SK-N-SH (cell line): ENCODE measurements around the gene GNAT1. TPM values are rescaled to one million over a fixed set of nuclear protein-coding genes. Genes with fewer than 3 reads are reported as not detected.

Source experiments
- CTCF ChIA-PET: fragments of 300-600, 350-600 bp; formaldehyde crosslinking; extraction: SDS; loops from one replicate; lab custom pipeline; 2021; lab: Yijun Ruan, JAX
- POLR2A ChIA-PET: fragments of 350-600 bp; sonication (Branson Sonifier 250); formaldehyde crosslinking; extraction: SDS; loops from one replicate; lab custom pipeline; 2020; ENCODE audit warnings: antibody characterized with exemption, inconsistent platforms; lab: Yijun Ruan, JAX
- DNase-seq: peaks from one replicate; pipeline ENCODE4 v3.0.0; 2012
- H2AFZ ChIP-seq: fragments of 200-600 bp; sonication (generic); 2 replicates; pipeline ENCODE4 v1.8.1; 2016; ENCODE audit warnings: antibody characterized with exemption, mild to moderate bottlenecking, low read depth
- H3F3A ChIP-seq: fragments of 200-600 bp; sonication (generic); replicated peaks from 2 replicates; pipeline ENCODE3; 2016; ENCODE audit warnings: antibody characterized with exemption, mild to moderate bottlenecking; ENCODE audit not compliant: insufficient read depth
- H3K27ac ChIP-seq, 2 experiments: fragments of 200-500 bp in 1 of 2; fragments of 200-600 bp in 1 of 2; sonication (Bioruptor generic) in 1 of 2; sonication (generic), shearing (Covaris generic) in 1 of 2; 2 replicates each; pipeline versions ENCODE4 v1.5.1 to v1.6.1; 2014 to 2016; ENCODE audit warnings: low read depth in 2 of 2, inconsistent platforms in 1 of 2, low read length in 1 of 2, mild to moderate bottlenecking in 1 of 2, mixed read lengths in 1 of 2
- H3K27me3 ChIP-seq: fragments of 200-600 bp; sonication (generic), shearing (Covaris generic); 2 replicates; pipeline ENCODE4 v1.6.1; 2016; ENCODE audit warnings: mixed run types; ENCODE audit not compliant: insufficient read depth
- H3K36me3 ChIP-seq, 2 experiments: fragments of 200-500 bp in 1 of 2; fragments of 200-600 bp in 1 of 2; sonication (Bioruptor generic) in 1 of 2; sonication (generic) in 1 of 2; replicated peaks in 1 of 2; 2 replicates each; pipeline versions ENCODE3 to v1.5.1; 2014 to 2016; ENCODE audit warnings: low read length in 1 of 2, mild to moderate bottlenecking in 1 of 2; ENCODE audit not compliant: insufficient read depth in 2 of 2, control insufficient read depth in 1 of 2
- H3K4me1 ChIP-seq, 2 experiments: fragments of 200-500 bp in 1 of 2; fragments of 200-600 bp in 1 of 2; sonication (Bioruptor generic) in 1 of 2; sonication (generic), shearing (Covaris generic) in 1 of 2; 2 replicates each; pipeline versions ENCODE4 v1.5.1 to v1.6.1; 2014 to 2016; ENCODE audit warnings: low read depth in 1 of 2, low read length in 1 of 2, mixed run types in 1 of 2; ENCODE audit not compliant: insufficient read depth in 2 of 2, control insufficient read depth in 1 of 2
- H3K4me2 ChIP-seq: fragments of 200-600 bp; sonication (generic), shearing (Covaris generic); 2 replicates; pipeline ENCODE4 v1.6.1; 2017; ENCODE audit warnings: mixed run types
- H3K4me3 ChIP-seq, 2 experiments: fragments of 200-500 bp in 1 of 2; fragments of 200-600 bp in 1 of 2; sonication (Bioruptor generic) in 1 of 2; sonication (generic), shearing (Covaris generic) in 1 of 2; 2 replicates each; pipeline versions ENCODE4 v1.5.1 to v1.8.1; 2014 to 2016; ENCODE audit warnings: low read depth in 2 of 2, inconsistent platforms in 1 of 2, low read length in 1 of 2, mild to moderate bottlenecking in 1 of 2, mixed read lengths in 1 of 2, moderate library complexity in 1 of 2
- H3K79me2 ChIP-seq: fragments of 200-600 bp; sonication (generic); 2 replicates; pipeline ENCODE4 v1.8.1; 2017; ENCODE audit warnings: mild to moderate bottlenecking; ENCODE audit not compliant: insufficient read depth
- H3K9ac ChIP-seq: fragments of 200-600 bp; sonication (generic); 2 replicates; pipeline ENCODE4 v1.6.1; 2017; ENCODE audit warnings: mixed run types
- H3K9me2 ChIP-seq: fragments of 200-600 bp; sonication (generic); 2 replicates; pipeline ENCODE4 v1.6.1; 2017; ENCODE audit warnings: mixed run types
- H3K9me3 ChIP-seq: fragments of 200-600 bp; sonication (generic); 2 replicates; pipeline ENCODE4 v1.6.1; 2017; ENCODE audit warnings: mixed run types, mild to moderate bottlenecking, moderate library complexity
- H4K20me1 ChIP-seq: fragments of 200-600 bp; sonication (generic); 2 replicates; pipeline ENCODE4 v1.6.1; 2017; ENCODE audit warnings: mild to moderate bottlenecking, mixed run types; ENCODE audit not compliant: insufficient read depth
- CTCF ChIP-seq: fragments of 200-600 bp; sonication (generic); IDR thresholded peaks from 2 replicates; pipeline ENCODE4 v1.6.1; 2017; ENCODE audit warnings: antibody characterized with exemption, mild to moderate bottlenecking, moderate library complexity
- EP300 ChIP-seq, 2 experiments: IDR thresholded peaks; 2 replicates each; pipeline versions ENCODE4 v1.4.0 to v1.6.1; 2012; ENCODE audit warnings: borderline replicate concordance in 1 of 2, low read depth in 1 of 2, low read length in 1 of 2
- EZH2phosphoT487 ChIP-seq: fragments of 200-600 bp; sonication (generic); IDR thresholded peaks from 2 replicates; pipeline ENCODE4 v1.6.1; 2017; ENCODE audit warnings: low read depth, mixed run types, mild to moderate bottlenecking, antibody characterized with exemption, moderate library complexity, borderline replicate concordance
- FOXM1 ChIP-seq: IDR thresholded peaks from 2 replicates; pipeline ENCODE4 v1.4.0; 2012; ENCODE audit warnings: low read depth, mild to moderate bottlenecking
- GABPA ChIP-seq: IDR thresholded peaks from 2 replicates; pipeline ENCODE4 v1.4.0; 2012; ENCODE audit warnings: low read depth, mild to moderate bottlenecking
- MEF2A ChIP-seq: IDR thresholded peaks from 2 replicates; pipeline ENCODE4 v1.4.0; 2012; ENCODE audit warnings: low read depth, borderline replicate concordance
- PBX3 ChIP-seq: IDR thresholded peaks from 2 replicates; pipeline ENCODE4; 2012
- POLR2AphosphoS5 ChIP-seq: IDR thresholded peaks from 2 replicates; pipeline ENCODE4 v1.6.1; 2012; ENCODE audit warnings: low read depth, low read length
- RXRA ChIP-seq: IDR thresholded peaks from 2 replicates; pipeline ENCODE4 v1.4.0; 2012; ENCODE audit warnings: low read depth, mild to moderate bottlenecking, borderline replicate concordance
- SIN3A ChIP-seq: IDR thresholded peaks from 2 replicates; pipeline ENCODE4 v1.6.1; 2012; ENCODE audit warnings: low read depth, mild to moderate bottlenecking, low read length, moderate library complexity, borderline replicate concordance
- SMC3 ChIP-seq: IDR thresholded peaks from 2 replicates; pipeline ENCODE4 v1.6.1; 2012; ENCODE audit warnings: low read depth, low read length, improper control_type of control experiment
- TAF1 ChIP-seq: IDR thresholded peaks from 2 replicates; pipeline ENCODE4 v1.6.1; 2012; ENCODE audit warnings: low read depth, mild to moderate bottlenecking, low read length, moderate library complexity, borderline replicate concordance
- USF1 ChIP-seq: IDR thresholded peaks from 2 replicates; pipeline ENCODE4 v1.4.0; 2012; ENCODE audit warnings: low read depth, borderline replicate concordance
- YY1 ChIP-seq: IDR thresholded peaks from 2 replicates; pipeline ENCODE4 v1.4.0; 2012; ENCODE audit warnings: low read depth, mild to moderate bottlenecking
- WGBS: methylation state at CpG from one replicate; pipeline ENCODE4 v1.1.6; 2017; ENCODE audit warnings: low lambda C conversion rate; 5-methylcytosine and 5-hydroxymethylcytosine counted together
- polyA plus RNA-seq, 3 experiments: library from polyadenylated mRNA; depleted of rRNA; stranded (reverse); fragments of >200 nt; gene quantifications; 2 replicates each; pipeline ENCODE4 v1.2.3, GENCODE V29; 2012
- TF ChIP-seq, protein P1 (sequence below): fragments of 150-350 bp; IDR thresholded peaks from 2 replicates; pipeline ENCODE4 v1.6.1; 2017; ENCODE audit warnings: antibody characterized with exemption, low read length, low read depth, borderline replicate concordance

GNAT1 gene
- polyA plus RNA-seq, 1 of the 3 experiments (the other 2 are of a cell fraction) = not detected

- H3K9me2 ChIP-seq = no peaks in the 10 kb centered on the region
- no peaks in the 10 kb centered on the region for H3K9me3 ChIP-seq
- CTCF ChIA-PET = interaction anchor here (7.6 to 61.6 kb wide), 3 partner anchors 18 to 47 kb away, joined by 91 to 1375 read pairs (median 433); partner anchors contain the start of genes GNAI2, GNAT1 and LSMEM2
- no peak overlapping the region for H3K4me2 ChIP-seq
- no peak overlapping the region for H3K4me3 ChIP-seq
- TF ChIP-seq PBX3 = no peak
- no peak for TF ChIP-seq USF1
- TF ChIP-seq FOXM1 = no peak
- TF ChIP-seq RXRA = no peak
- no peak for TF ChIP-seq GABPA
- TF ChIP-seq, protein P1, sequence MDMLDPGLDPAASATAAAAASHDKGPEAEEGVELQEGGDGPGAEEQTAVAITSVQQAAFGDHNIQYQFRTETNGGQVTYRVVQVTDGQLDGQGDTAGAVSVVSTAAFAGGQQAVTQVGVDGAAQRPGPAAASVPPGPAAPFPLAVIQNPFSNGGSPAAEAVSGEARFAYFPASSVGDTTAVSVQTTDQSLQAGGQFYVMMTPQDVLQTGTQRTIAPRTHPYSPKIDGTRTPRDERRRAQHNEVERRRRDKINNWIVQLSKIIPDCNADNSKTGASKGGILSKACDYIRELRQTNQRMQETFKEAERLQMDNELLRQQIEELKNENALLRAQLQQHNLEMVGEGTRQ = no peak
- no peak for TF ChIP-seq TAF1
- no peak for TF ChIP-seq SMC3
- no peak for TF ChIP-seq SIN3A
- no peak for TF ChIP-seq MEF2A
- TF ChIP-seq CTCF = no peak
- TF ChIP-seq EZH2phosphoT487 = no peak
- no peak for TF ChIP-seq POLR2AphosphoS5
- TF ChIP-seq EP300 (IDR thresholded peaks at IDR 0.05; ENCODE audit: borderline replicate concordance in 1 of 2, low read depth in 1 of 2, low read length in 1 of 2) = no peak
- TF ChIP-seq YY1 = no peak
- TF ChIP-seq, all 33 proteins: peak for 0
- no peak for DNase-seq
- Histone ChIP-seq H3F3A (peaks cover 6% of the 10 kb centered on the region), H3K27me3 (no peaks in the 10 kb centered on the region), H3K27ac (no peak overlapping the region), H2AFZ (no peak overlapping the region), H3K4me1 (peaks cover 3 to 9% of the 10 kb centered on the region in 2 experiments; a peak in 1 of 4 replicates), H4K20me1 (no peaks in the 10 kb centered on the region), H3K36me3 (no peaks in the 10 kb centered on the region), H3K79me2 (no peaks in the 10 kb centered on the region), H3K9ac (no peak overlapping the region)
- WGBS = 71% methylated on average over 3 of the region's 4 CpGs
- POLR2A ChIA-PET = interaction anchor here (0.9 kb wide), 1 partner anchor 30 kb away, joined by 4 read pairs; no protein-coding TSS in a partner anchor
Observed at GRCh38 chr3:50230794-50231125, 39.4 kb downstream of the GNAT1 start.
